Measurements from ENCODE around the gene MAIP1. TPM values are rescaled to one million over a fixed set of nuclear protein-coding genes. Genes with fewer than 3 reads are reported as not detected.

Gene MAIP1
- total and polyA plus RNA-seq, 9 of the 15 experiments (the other 6 are each of a cell fraction or from before 2014, with no cell fraction given) = 3.6 to 30.0 (median 24.5) TPM

DNA sequence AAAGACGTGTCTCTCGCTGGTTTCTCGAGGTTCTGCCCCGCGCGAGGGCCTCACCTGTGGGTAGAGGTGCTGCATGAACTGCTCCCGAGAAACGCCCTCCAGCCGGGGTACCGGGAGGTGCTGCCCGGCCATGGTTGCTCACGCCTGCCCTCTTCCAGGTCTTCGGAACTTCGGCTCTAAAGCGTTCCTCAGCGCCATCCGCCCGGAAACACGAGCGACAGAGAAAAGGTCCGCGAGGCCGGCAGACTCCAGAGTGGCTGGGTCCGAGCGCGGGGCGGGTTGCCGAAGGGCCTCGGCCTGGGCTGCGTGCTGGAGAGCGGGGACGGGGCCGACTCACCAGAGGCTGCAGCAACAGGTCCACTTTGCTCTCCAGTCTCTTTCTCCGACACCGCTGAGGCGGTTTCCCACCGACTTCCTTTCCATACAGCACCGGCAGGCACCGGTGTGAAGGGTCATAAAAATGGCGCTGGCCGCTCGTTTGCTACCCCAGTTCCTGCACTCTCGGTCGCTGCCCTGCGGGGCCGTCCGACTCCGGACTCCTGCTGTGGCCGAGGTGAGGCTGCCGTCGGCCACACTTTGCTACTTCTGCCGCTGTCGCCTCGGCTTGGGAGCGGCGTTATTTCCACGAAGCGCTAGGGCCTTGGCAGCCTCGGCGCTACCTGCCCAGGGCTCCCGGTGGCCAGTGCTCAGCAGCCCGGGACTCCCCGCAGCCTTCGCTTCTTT is at the start of gene MAIP1, which contains the start of gene TYW5 (continued):
- TF ChIP-seq SFPQ (IDR thresholded peaks at IDR 0.05; ENCODE audit: low read depth, low read length) = no peak
- peak; percentile 90 for TF ChIP-seq EP400 (IDR thresholded peaks at IDR 0.05)
- no peak for TF ChIP-seq ZNF695 (CRISPR knock-in tag; IDR thresholded peaks at IDR 0.05)
- TF ChIP-seq PHF21A (IDR thresholded peaks at IDR 0.05; ENCODE audit: borderline replicate concordance, low read depth) = no peak
- no peak for TF ChIP-seq KAT2B (IDR thresholded peaks at IDR 0.05; ENCODE audit: low read depth, low read length)
- TF ChIP-seq, protein P1, sequence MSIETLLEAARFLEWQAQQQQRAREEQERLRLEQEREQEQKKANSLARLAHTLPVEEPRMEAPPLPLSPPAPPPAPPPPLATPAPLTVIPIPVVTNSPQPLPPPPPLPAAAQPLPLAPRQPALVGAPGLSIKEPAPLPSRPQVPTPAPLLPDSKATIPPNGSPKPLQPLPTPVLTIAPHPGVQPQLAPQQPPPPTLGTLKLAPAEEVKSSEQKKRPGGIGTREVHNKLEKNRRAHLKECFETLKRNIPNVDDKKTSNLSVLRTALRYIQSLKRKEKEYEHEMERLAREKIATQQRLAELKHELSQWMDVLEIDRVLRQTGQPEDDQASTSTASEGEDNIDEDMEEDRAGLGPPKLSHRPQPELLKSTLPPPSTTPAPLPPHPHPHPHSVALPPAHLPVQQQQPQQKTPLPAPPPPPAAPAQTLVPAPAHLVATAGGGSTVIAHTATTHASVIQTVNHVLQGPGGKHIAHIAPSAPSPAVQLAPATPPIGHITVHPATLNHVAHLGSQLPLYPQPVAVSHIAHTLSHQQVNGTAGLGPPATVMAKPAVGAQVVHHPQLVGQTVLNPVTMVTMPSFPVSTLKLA (conservative IDR thresholded peaks at IDR 0.05) = peak; percentile 67 to 86
- TF ChIP-seq, protein P2, sequence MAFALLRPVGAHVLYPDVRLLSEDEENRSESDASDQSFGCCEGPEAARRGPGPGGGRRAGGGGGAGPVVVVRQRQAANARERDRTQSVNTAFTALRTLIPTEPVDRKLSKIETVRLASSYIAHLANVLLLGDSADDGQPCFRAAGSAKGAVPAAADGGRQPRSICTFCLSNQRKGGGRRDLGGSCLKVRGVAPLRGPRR (CRISPR knock-in tag; IDR thresholded peaks at IDR 0.05) = no peak
- TF ChIP-seq ZNF444 (CRISPR knock-in tag; IDR thresholded peaks at IDR 0.05) = no peak
- no peak for TF ChIP-seq ZNF764 (CRISPR knock-in tag; IDR thresholded peaks at IDR 0.05; ENCODE audit: low read depth)
- TF ChIP-seq NUFIP1 (IDR thresholded peaks at IDR 0.05; ENCODE audit: partially characterized antibody) = no peak
- TF ChIP-seq HMGN3 (IDR thresholded peaks at IDR 0.05; ENCODE audit: borderline replicate concordance, extremely low read depth, insufficient read length, low read depth, low read length) = no peak
- TF ChIP-seq KLF6 (CRISPR knock-in tag; IDR thresholded peaks at IDR 0.05; ENCODE audit: borderline replicate concordance) = no peak
- no peak for TF ChIP-seq NELFE (IDR thresholded peaks at IDR 0.05; ENCODE audit: insufficient read depth, insufficient read length)
- peak; percentile 74; the same call in 1 of the 2 replicates for TF ChIP-seq CBX1 (IDR thresholded peaks at IDR 0.05; ENCODE audit: low read depth)
- TF ChIP-seq CHD2 (IDR thresholded peaks at IDR 0.05; ENCODE audit: low read depth, low read length) = no peak
- TF ChIP-seq MIER1 (IDR thresholded peaks at IDR 0.05; ENCODE audit: low read depth) = no peak; the same call in 1 of the 2 replicates
- no peak for TF ChIP-seq TFAM (CRISPR knock-in tag; conservative IDR thresholded peaks at IDR 0.05)
- TF ChIP-seq IRF2 (CRISPR knock-in tag; IDR thresholded peaks at IDR 0.05) = no peak
- no peak for TF ChIP-seq XRCC3 (IDR thresholded peaks at IDR 0.05)
- TF ChIP-seq, protein P3, sequence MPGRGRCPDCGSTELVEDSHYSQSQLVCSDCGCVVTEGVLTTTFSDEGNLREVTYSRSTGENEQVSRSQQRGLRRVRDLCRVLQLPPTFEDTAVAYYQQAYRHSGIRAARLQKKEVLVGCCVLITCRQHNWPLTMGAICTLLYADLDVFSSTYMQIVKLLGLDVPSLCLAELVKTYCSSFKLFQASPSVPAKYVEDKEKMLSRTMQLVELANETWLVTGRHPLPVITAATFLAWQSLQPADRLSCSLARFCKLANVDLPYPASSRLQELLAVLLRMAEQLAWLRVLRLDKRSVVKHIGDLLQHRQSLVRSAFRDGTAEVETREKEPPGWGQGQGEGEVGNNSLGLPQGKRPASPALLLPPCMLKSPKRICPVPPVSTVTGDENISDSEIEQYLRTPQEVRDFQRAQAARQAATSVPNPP (IDR thresholded peaks at IDR 0.05; ENCODE audit: borderline replicate concordance, insufficient read depth, insufficient read length) = no peak
- peak; percentile 79 for TF ChIP-seq CXXC5 (CRISPR knock-in tag; IDR thresholded peaks at IDR 0.05)
- TF ChIP-seq, protein P4, sequence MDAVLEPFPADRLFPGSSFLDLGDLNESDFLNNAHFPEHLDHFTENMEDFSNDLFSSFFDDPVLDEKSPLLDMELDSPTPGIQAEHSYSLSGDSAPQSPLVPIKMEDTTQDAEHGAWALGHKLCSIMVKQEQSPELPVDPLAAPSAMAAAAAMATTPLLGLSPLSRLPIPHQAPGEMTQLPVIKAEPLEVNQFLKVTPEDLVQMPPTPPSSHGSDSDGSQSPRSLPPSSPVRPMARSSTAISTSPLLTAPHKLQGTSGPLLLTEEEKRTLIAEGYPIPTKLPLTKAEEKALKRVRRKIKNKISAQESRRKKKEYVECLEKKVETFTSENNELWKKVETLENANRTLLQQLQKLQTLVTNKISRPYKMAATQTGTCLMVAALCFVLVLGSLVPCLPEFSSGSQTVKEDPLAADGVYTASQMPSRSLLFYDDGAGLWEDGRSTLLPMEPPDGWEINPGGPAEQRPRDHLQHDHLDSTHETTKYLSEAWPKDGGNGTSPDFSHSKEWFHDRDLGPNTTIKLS (IDR thresholded peaks at IDR 0.05; ENCODE audit: borderline replicate concordance, low read depth) = peak; percentile 79

Measured in K562 (cell line).